Smooth muscle cell of trachea (primary cell): ENCODE measurements around the gene TMEM37. TPM values are rescaled to one million over a fixed set of nuclear protein-coding genes. Genes with fewer than 3 reads are reported as not detected.

Experiments used
- total RNA-seq: library from RNA; depleted of rRNA; stranded (reverse); fragments of >200 nt; gene quantifications from 2 replicates; pipeline ENCODE4 v1.2.1, GENCODE V29; 2014

Gene TMEM37, protein sequence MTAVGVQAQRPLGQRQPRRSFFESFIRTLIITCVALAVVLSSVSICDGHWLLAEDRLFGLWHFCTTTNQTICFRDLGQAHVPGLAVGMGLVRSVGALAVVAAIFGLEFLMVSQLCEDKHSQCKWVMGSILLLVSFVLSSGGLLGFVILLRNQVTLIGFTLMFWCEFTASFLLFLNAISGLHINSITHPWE
- 0.44 and 1.5 TPM in 2 replicates for total RNA-seq

DNA sequence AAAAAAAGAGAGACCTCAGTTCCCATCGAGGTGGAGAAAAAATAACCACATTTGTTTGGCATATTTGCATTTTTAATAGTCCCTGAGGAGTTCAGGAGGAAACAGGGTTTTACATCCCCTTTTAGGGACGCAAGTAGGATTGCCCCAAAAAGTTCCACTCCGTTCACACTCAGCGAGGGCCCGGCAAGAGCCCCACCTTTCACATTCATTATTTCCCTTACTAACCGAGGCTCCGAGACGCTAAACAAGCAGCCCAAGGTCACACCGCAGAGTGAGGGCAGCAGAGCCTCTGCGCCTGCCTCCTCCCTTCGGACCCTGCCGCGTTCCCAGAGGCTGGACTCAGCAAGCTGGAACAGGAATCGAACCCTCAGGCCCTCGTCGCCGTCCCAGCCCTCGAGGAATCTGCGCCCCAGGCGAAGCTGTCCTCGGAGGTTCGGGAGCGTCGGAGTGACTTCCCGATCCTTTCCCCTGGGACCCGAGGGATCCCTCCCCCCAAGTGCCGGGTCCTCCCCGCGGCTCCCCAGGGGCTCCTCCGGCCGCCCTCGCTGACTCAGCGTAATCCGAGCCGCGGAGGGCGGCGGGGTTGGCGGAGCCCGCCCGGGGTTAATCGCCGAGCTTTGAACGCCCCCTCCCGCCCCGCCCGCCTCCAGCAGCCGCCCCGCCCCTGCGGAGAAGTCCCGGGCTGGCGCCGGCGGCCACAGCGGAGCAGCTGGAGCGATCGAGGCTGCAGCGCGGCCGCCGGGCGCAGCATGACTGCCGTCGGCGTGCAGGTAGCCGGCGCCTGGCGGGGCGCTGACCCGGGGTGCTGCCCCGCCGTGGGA lies at the start of gene TMEM37:
Gene TMEM37 (plus strand): TSS at position 700 of the 821 bp plus-strand sequence. CDS start 50 bp downstream, at position 750.

Other genes starting within 250 kb of the TMEM37 start
- 25.6 and 34.6 TPM in 2 replicates for gene STEAP3, start 208.0 kb upstream of the TMEM37 start, total RNA-seq
- gene C2orf76, start 65.0 kb upstream of the TMEM37 start, total RNA-seq, result 10.9 and 12.8 TPM in 2 replicates
- 72.1 and 160 TPM in 2 replicates for gene DBI, start 64.9 kb upstream of the TMEM37 start, total RNA-seq
- gene SCTR, start 92.6 kb downstream of the TMEM37 start, total RNA-seq, result not detected in 2 replicates
- not detected in 2 replicates for gene CFAP221, start 112.6 kb downstream of the TMEM37 start, total RNA-seq
- 7.1 and 7.4 TPM in 2 replicates for gene TMEM177, start 247.3 kb downstream of the TMEM37 start, total RNA-seq